HepG2 (cell line): ENCODE measurements around the gene CRYGS.

ENCODE experiments used
- BCL6 ChIP-seq: IDR thresholded peaks from 2 replicates; pipeline ENCODE4 v1.6.1; 2016; ENCODE audit warnings: missing genetic modification reagents, missing compliant biosample characterization
- EZH2 ChIP-seq: conservative IDR thresholded peaks from 2 replicates; pipeline ENCODE4 v1.6.1; 2012; ENCODE audit warnings: mild to moderate bottlenecking, low read depth, low read length, moderate library complexity
- MTA1 ChIP-seq: sonication (generic); formaldehyde crosslinking; IDR thresholded peaks from 2 replicates; pipeline ENCODE4 v1.4.0; 2020; ENCODE audit warnings: missing genetic modification reagents, mild to moderate bottlenecking, borderline replicate concordance
- NFYB ChIP-seq: sonication (generic); formaldehyde crosslinking; IDR thresholded peaks from 2 replicates; pipeline ENCODE4 v1.4.0; 2020; ENCODE audit warnings: missing genetic modification reagents
- ZKSCAN8 ChIP-seq: IDR thresholded peaks from 2 replicates; pipeline ENCODE4 v1.6.1; 2016; ENCODE audit warnings: borderline replicate concordance, missing genetic modification reagents, missing compliant biosample characterization
- ZNF781 ChIP-seq: sonication (generic); formaldehyde crosslinking; IDR thresholded peaks from 2 replicates; pipeline ENCODE4 v1.5.1; 2020; ENCODE audit warnings: borderline replicate concordance, mild to moderate bottlenecking, missing genetic modification reagents; ENCODE audit errors: not compliant biosample characterization

DNA sequence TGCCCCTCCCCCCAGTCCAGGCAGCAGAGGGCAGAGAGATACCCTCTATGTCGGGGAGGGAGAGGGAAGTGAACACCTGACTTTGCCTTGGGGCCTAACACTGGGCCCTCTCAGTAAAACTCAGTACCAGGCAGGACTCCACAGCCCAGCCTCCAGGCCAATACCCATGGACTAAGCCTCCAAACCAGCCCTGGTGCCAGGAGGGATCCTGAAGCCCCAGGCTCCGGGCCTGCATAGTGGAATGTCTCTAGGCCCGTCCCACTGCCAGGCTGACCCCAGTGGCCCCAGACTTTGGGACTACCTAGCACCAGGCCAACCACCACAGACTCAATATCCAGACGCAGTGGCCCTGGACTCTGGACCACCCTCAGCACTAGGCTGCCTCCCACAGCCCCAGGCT lies 46.6 kb downstream of the CRYGS start:
- no peak for TF ChIP-seq ZNF781 (CRISPR knock-in tag)
- no peak for TF ChIP-seq NFYB (CRISPR knock-in tag)
- no peak for TF ChIP-seq ZKSCAN8 (CRISPR knock-in tag)
- no peak for TF ChIP-seq MTA1
- no peak for TF ChIP-seq BCL6 (CRISPR knock-in tag)
- no peak for TF ChIP-seq EZH2
